ENCODE results near the gene ACIN1. TPM values are rescaled to one million over a fixed set of nuclear protein-coding genes. Genes with fewer than 3 reads are reported as not detected.

ACIN1 gene
- total and polyA plus RNA-seq, 2 of the 8 experiments (the other 6 are each of a cell fraction or from before 2014, with no cell fraction given): 132 to 233 TPM

DNA sequence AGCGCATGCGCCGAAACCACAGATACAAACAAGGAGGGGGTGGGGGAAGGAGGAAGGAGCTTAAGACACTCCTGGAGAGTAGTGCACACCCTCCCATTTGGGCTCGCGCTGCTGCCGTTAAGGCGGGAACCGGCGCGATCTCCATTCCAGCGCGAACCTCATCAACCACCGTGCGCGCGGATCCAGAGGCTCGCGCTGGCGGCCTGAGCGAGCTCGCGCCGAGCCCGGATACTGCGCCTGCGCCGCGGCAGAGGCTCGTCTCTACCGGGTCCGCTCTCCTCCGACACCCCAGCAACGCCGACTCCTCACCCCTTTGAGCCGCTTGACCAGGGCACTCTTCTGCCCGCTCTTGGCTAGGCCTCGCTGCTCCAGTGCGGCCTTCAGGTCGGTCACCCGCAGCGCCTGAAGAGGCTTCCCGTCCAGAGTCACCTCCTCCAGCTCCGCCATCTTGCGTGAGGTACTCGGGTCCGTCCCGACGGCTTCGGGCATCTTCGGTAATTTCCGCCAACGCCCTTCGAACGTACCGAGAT is at the start of gene ACIN1 (continued):
- TF ChIP-seq PHF8 (conservative IDR thresholded peaks at IDR 0.05; ENCODE audit: low read depth, low read length): peak; percentile 99
- TF ChIP-seq SIN3A (conservative IDR thresholded peaks at IDR 0.05 in 1 of 2, IDR thresholded peaks at IDR 0.05 in 1 of 2; ENCODE audit: low read depth in 1 of 2, low read length in 2 of 2): peak in 1 of 2 experiments; percentile 19; a peak in 1 of 4 replicates
- TF ChIP-seq, protein P1, sequence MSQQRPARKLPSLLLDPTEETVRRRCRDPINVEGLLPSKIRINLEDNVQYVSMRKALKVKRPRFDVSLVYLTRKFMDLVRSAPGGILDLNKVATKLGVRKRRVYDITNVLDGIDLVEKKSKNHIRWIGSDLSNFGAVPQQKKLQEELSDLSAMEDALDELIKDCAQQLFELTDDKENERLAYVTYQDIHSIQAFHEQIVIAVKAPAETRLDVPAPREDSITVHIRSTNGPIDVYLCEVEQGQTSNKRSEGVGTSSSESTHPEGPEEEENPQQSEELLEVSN (IDR thresholded peaks at IDR 0.05): peak; percentile 43
- peak; percentile 94 for TF ChIP-seq RBBP5 (IDR thresholded peaks at IDR 0.05; ENCODE audit: borderline replicate concordance, low read depth, low read length)
- no peak for TF ChIP-seq BACH1 (IDR thresholded peaks at IDR 0.05; ENCODE audit: low read length)
- TF ChIP-seq EP300 (IDR thresholded peaks at IDR 0.05; ENCODE audit: borderline replicate concordance in 1 of 2, low read depth in 2 of 2, low read length in 2 of 2): no peak
- TF ChIP-seq CTBP2 (IDR thresholded peaks at IDR 0.05; ENCODE audit: borderline replicate concordance, insufficient read depth, insufficient read length, low read length): no peak
- no peak for TF ChIP-seq EGR1 (IDR thresholded peaks at IDR 0.05; ENCODE audit: borderline replicate concordance, low read depth, low read length)
- TF ChIP-seq YY1 (IDR thresholded peaks at IDR 0.05; ENCODE audit: low read depth, low read length): peak; percentile 96
- no peak for TF ChIP-seq BCL11A (IDR thresholded peaks at IDR 0.05; ENCODE audit: low read depth in 2 of 2, low read length in 2 of 2)
